HepG2 (cell line): ENCODE data around the gene PARVB. TPM values are rescaled to one million over a fixed set of nuclear protein-coding genes. Genes with fewer than 3 reads are reported as not detected.

Experiments used
- ATAC-seq: fragments of 200-7000 bp; cut with Tn5 transposase; 3 replicates; pipeline ENCODE4 v1.9.1; 2020; ENCODE audit warnings: mild to moderate bottlenecking, moderate library complexity
- BruUV-seq: library from RNA; stranded (reverse); fragments of 400-500 nt; replicated peaks from 2 replicates; lab custom pipeline; 2021; lab: Mats Ljungman, UMichigan
- CTCF ChIA-PET: fragments of 300-600 bp; formaldehyde crosslinking; extraction: SDS; loops from one replicate; lab custom pipeline; 2021; ENCODE audit warnings: low total read pairs, inconsistent platforms, low intra/inter-chr PET ratio; lab: Yijun Ruan, JAX
- POLR2A ChIA-PET: fragments of 350-600 bp; sonication (Branson Sonifier 250); formaldehyde crosslinking; loops from one replicate; lab custom pipeline; 2020; ENCODE audit warnings: antibody characterized with exemption, inconsistent platforms; lab: Yijun Ruan, JAX
- DNase-seq: peaks from one replicate; pipeline ENCODE4 v3.0.0-alpha.2; 2015; ENCODE audit warnings: low spot score
- FAIRE-seq: peaks from 3 replicates; lab custom pipeline; 2011; peaks lifted over from hg19 to GRCh38; lab: Jason Lieb, UNC
- H2AFZ ChIP-seq: one replicate; pipeline ENCODE4 v1.6.1; 2011; ENCODE audit warnings: low read length, inconsistent platforms
- H3K27ac ChIP-seq: fragments of 300-600 bp; 3 replicates; pipeline ENCODE4 v1.8.0; 2011; ENCODE audit warnings: mixed run types, mild to moderate bottlenecking, mixed read lengths, low read length, inconsistent platforms; ENCODE audit not compliant: insufficient read depth; ENCODE audit errors: extremely low read length
- H3K27me3 ChIP-seq, 2 experiments: fragments of 200-600 bp in 1 of 2; 2 replicates in 1 of 2; 3 replicates in 1 of 2; pipeline versions ENCODE4 v1.6.0 to v1.8.0; 2011; ENCODE audit warnings: low read length in 2 of 2, mild to moderate bottlenecking in 2 of 2, moderate library complexity in 2 of 2, inconsistent platforms in 1 of 2; ENCODE audit not compliant: insufficient read depth in 2 of 2, control insufficient read depth in 1 of 2
- H3K36me3 ChIP-seq, 2 experiments: fragments of 200-600 bp in 1 of 2; replicated peaks in 1 of 2; 2 replicates in 1 of 2; 3 replicates in 1 of 2; pipeline versions ENCODE4 v1.5.1 to v1.8.0; 2011; ENCODE audit warnings: low read length in 2 of 2, inconsistent platforms in 1 of 2; ENCODE audit not compliant: insufficient read depth in 2 of 2, control insufficient read depth in 1 of 2
- H3K4me1 ChIP-seq: 2 replicates; pipeline ENCODE4 v1.5.1; 2012; ENCODE audit warnings: low read length, inconsistent platforms; ENCODE audit not compliant: insufficient read depth
- H3K4me2 ChIP-seq: 2 replicates; pipeline ENCODE4 v1.6.0; 2011; ENCODE audit warnings: low read depth, low read length, inconsistent platforms
- H3K4me3 ChIP-seq, 3 experiments: fragments of 200-600 bp in 1 of 3; sonication (generic), shearing (Covaris generic) in 1 of 3; replicated peaks in 1 of 3; 2 replicates each; pipeline ENCODE4 v1.5.1; 2011 to 2016; ENCODE audit warnings: low read length in 3 of 3, inconsistent platforms in 2 of 3, low read depth in 2 of 3, mild to moderate bottlenecking in 2 of 3, control low read depth in 1 of 3, mixed read lengths in 1 of 3; ENCODE audit not compliant: insufficient read depth in 1 of 3
- H3K79me2 ChIP-seq: one replicate; pipeline ENCODE4 v1.6.1; 2011; ENCODE audit warnings: low read length, inconsistent platforms; ENCODE audit not compliant: insufficient read depth
- H3K9ac ChIP-seq: 2 replicates; pipeline ENCODE4 v1.6.0; 2011; ENCODE audit warnings: mild to moderate bottlenecking, low read depth, low read length, inconsistent platforms; ENCODE audit not compliant: insufficient read depth
- H3K9me3 ChIP-seq: 2 replicates; pipeline ENCODE4 v1.5.1; 2012; ENCODE audit warnings: mild to moderate bottlenecking, low read length
- H4K20me1 ChIP-seq: 2 replicates; pipeline ENCODE4 v1.6.0; 2011; ENCODE audit warnings: inconsistent platforms, mild to moderate bottlenecking, low read length, moderate library complexity; ENCODE audit not compliant: insufficient read depth
- ARID2 ChIP-seq: sonication (generic); formaldehyde crosslinking; IDR thresholded peaks from 2 replicates; pipeline ENCODE4 v1.8.1; 2022; ENCODE audit warnings: mild to moderate bottlenecking, missing genetic modification reagents, borderline replicate concordance
- BORCS8-MEF2B ChIP-seq: sonication (generic); formaldehyde crosslinking; IDR thresholded peaks from 2 replicates; pipeline ENCODE4 v1.8.0; 2022; ENCODE audit warnings: mild to moderate bottlenecking, missing genetic modification reagents
- HNRNPH1 ChIP-seq: fragments of 200-400 bp; formaldehyde crosslinking; optimal IDR thresholded peaks from 2 replicates; pipeline ENCODE3; 2017; ENCODE audit warnings: mild to moderate bottlenecking, low read depth, low read length
- ISX ChIP-seq: sonication (generic); formaldehyde crosslinking; conservative IDR thresholded peaks from 2 replicates; pipeline ENCODE4 v1.5.0; 2020; ENCODE audit warnings: missing genetic modification reagents
- POLR2AphosphoS2 ChIP-seq: IDR thresholded peaks from 2 replicates; pipeline ENCODE4 v1.6.1; 2011; ENCODE audit warnings: low read depth, low read length, improper control_type of control experiment
- RAD51 ChIP-seq: fragments of 450-650 bp; IDR thresholded peaks from 2 replicates; pipeline ENCODE4 v1.6.1; 2016; ENCODE audit warnings: borderline replicate concordance
- RARA ChIP-seq: IDR thresholded peaks from 2 replicates; pipeline ENCODE4 v1.6.1; 2016; ENCODE audit warnings: missing genetic modification reagents, missing compliant biosample characterization
- TAF15 ChIP-seq: fragments of 200-400 bp; formaldehyde crosslinking; IDR thresholded peaks from one replicate; pipeline ENCODE4 v1.6.1; 2018; ENCODE audit warnings: mild to moderate bottlenecking, low read depth, low read length; ENCODE audit not compliant: poor library complexity, severe bottlenecking
- TCF12 ChIP-seq, 2 experiments: fragments of 450-650 bp in 1 of 2; sonication (generic) in 1 of 2; formaldehyde crosslinking in 1 of 2; IDR thresholded peaks; 2 replicates each; pipeline versions ENCODE4 v1.6.1 to v1.8.0; 2017 to 2022; ENCODE audit warnings: antibody characterized with exemption in 1 of 2, mild to moderate bottlenecking in 1 of 2, missing genetic modification reagents in 1 of 2, moderate library complexity in 1 of 2
- TEAD2 ChIP-seq: sonication (generic); formaldehyde crosslinking; IDR thresholded peaks from 2 replicates; pipeline ENCODE4 v1.9.0; 2021; ENCODE audit warnings: missing genetic modification reagents
- ZBTB20 ChIP-seq: sonication (generic); formaldehyde crosslinking; IDR thresholded peaks from 2 replicates; pipeline ENCODE4 v1.8.1; 2023; ENCODE audit warnings: missing genetic modification reagents, low read depth, mild to moderate bottlenecking, borderline replicate concordance
- ZBTB42 ChIP-seq: sonication (generic); formaldehyde crosslinking; IDR thresholded peaks from 2 replicates; pipeline ENCODE4 v1.5.0; 2020; ENCODE audit warnings: mild to moderate bottlenecking, missing genetic modification reagents
- ZNF691 ChIP-seq: sonication (generic); formaldehyde crosslinking; IDR thresholded peaks from 2 replicates; pipeline ENCODE4 v1.4.0; 2020; ENCODE audit warnings: missing genetic modification reagents, low read depth, mild to moderate bottlenecking, borderline replicate concordance
- ZNF724P ChIP-seq: sonication (generic); formaldehyde crosslinking; IDR thresholded peaks from 2 replicates; pipeline ENCODE4 v1.8.0; 2022; ENCODE audit warnings: missing genetic modification reagents, borderline replicate concordance
- ZNF781 ChIP-seq: sonication (generic); formaldehyde crosslinking; IDR thresholded peaks from 2 replicates; pipeline ENCODE4 v1.5.1; 2020; ENCODE audit warnings: borderline replicate concordance, mild to moderate bottlenecking, missing genetic modification reagents; ENCODE audit errors: not compliant biosample characterization
- WGBS: methylation state at CpG from one replicate; pipeline ENCODE4 v1.1.6; 2017; ENCODE audit warnings: low lambda C conversion rate; 5-methylcytosine and 5-hydroxymethylcytosine counted together
- in situ Hi-C: cut with HindIII; loops from 2 replicates; pipeline ENCODE4 v1.10.0; 2017; ENCODE audit warnings: low pct_unique_long_range_greater_than_20kb; ENCODE audit not compliant: extremely low pct_ligation_motif_present
- intact Hi-C: fragments of 100-400 bp; cut with micrococcal nuclease; formaldehyde crosslinking; loops from one replicate; pipeline ENCODE4 v1.10.0; 2022; ENCODE audit not compliant: unreplicated experiment
- polyA plus RNA-seq, 8 experiments: library from polyadenylated mRNA; depleted of rRNA in 3 of 8; stranded (reverse) in 7 of 8; unstranded in 1 of 8; fragments of >200 nt; fragmentation: Illumina TruSeq in 4 of 8; extraction: Trizol in 4 of 8; gene quantifications; 2 replicates each; pipeline versions ENCODE4 v1.2.1 to v1.2.3, GENCODE V29; 2011 to 2016; ENCODE audit warnings: low read depth in 4 of 8, missing spikeins in 1 of 8, mixed read lengths in 1 of 8; ENCODE audit not compliant: insufficient read depth in 1 of 8
- total RNA-seq, 5 experiments: library from RNA; depleted of rRNA; stranded (reverse); fragments of >200 nt; fragmentation: Illumina TruSeq; extraction: Trizol; gene quantifications; 2 replicates each; pipeline ENCODE4 v1.2.3, GENCODE V29; 2016; ENCODE audit warnings: low read depth in 1 of 5
- TF ChIP-seq, protein P1 (sequence below): sonication (generic); formaldehyde crosslinking; IDR thresholded peaks from 2 replicates; pipeline ENCODE4 v1.4.0; 2020; ENCODE audit warnings: missing genetic modification reagents

The PARVB gene
- total and polyA plus RNA-seq, 2 of the 13 experiments (the other 11 are each of a cell fraction or from before 2014, with no cell fraction given) = 0.11 to 0.15 TPM

DNA sequence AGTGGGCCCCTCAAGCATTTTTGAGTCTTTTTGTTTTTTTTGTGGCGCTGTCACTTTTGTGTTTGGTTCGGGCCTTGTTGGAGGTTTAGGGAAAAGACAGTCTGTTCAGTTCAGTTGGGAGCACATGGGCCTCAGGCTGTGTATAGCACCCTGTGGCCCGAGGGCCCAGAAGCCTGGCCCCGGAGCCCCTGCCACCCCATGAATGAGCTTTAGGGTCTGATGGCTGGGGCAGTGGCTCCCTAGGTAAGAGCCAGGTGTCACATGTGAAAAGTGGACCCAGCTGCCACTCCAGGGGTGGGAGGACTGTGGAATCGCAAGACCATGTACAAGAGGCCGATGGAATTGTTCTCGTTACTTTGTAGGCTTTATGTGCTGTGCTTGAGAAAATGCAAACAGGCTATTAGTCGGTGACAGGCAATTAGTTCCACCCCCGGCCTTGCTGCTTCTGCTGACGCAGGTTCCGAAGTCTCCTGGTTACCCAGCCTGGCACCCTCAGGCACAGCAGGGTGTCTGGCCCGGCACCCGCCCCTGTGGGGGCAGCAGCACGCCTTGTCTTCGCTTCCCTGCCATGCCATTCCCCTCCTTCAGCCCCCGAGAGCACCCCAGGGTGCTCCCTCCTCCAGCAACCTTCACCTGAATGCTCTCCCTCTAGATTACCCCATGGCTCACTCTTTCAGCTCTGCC, 118.5 kb downstream of the PARVB start:
- Histone ChIP-seq H3K79me2 (no peaks in the 10 kb centered on the region), H3K4me2 (no peak overlapping the region), H3K4me1 (no peaks in the 10 kb centered on the region), H3K27me3 (0 out of 5 replicates have a peak, but pooled peaks cover 0 to 2% of the 10 kb centered on the region in 2 experiments), H3K9me3 (peaks cover 7% of the 10 kb centered on the region), H3K9ac (no peak overlapping the region), H3K27ac (no peak overlapping the region), H4K20me1 (no peaks in the 10 kb centered on the region), H3K4me3 (no peak overlapping the region)
- DNase-seq (no peak), ATAC-seq (no peak), FAIRE-seq (no peak)
- 19% methylated on average over 6 of the region's 16 CpGs for WGBS
- no TSS peak for BruUV-seq
- intact Hi-C loops = no loop called here
- ChIA-PET POLR2A (no interaction called here), CTCF (no interaction called here)
- in situ Hi-C loops = no loop called here
- TF ChIP-seq RARA (CRISPR knock-in tag) = no peak
- no peak for TF ChIP-seq ARID2 (CRISPR knock-in tag)
- no peak for TF ChIP-seq ISX
- no peak for TF ChIP-seq BORCS8-MEF2B (CRISPR knock-in tag)
- no peak for TF ChIP-seq POLR2AphosphoS2
- no peak for TF ChIP-seq ZNF691 (CRISPR knock-in tag)
- TF ChIP-seq ZNF724P = no peak
- TF ChIP-seq ZBTB42 (CRISPR knock-in tag) = no peak
- no peak for TF ChIP-seq RAD51
- TF ChIP-seq TEAD2 (CRISPR knock-in tag) = no peak
- no peak for TF ChIP-seq HNRNPH1
- TF ChIP-seq ZNF781 = no peak
- no peak for TF ChIP-seq ZBTB20
- no peak for TF ChIP-seq TAF15
- no peak for TF ChIP-seq TCF12 (IDR thresholded peaks at IDR 0.05)
- no peak for TF ChIP-seq TCF12 (CRISPR knock-in tag; IDR thresholded peaks at IDR 0.05)
- TF ChIP-seq, protein P1, sequence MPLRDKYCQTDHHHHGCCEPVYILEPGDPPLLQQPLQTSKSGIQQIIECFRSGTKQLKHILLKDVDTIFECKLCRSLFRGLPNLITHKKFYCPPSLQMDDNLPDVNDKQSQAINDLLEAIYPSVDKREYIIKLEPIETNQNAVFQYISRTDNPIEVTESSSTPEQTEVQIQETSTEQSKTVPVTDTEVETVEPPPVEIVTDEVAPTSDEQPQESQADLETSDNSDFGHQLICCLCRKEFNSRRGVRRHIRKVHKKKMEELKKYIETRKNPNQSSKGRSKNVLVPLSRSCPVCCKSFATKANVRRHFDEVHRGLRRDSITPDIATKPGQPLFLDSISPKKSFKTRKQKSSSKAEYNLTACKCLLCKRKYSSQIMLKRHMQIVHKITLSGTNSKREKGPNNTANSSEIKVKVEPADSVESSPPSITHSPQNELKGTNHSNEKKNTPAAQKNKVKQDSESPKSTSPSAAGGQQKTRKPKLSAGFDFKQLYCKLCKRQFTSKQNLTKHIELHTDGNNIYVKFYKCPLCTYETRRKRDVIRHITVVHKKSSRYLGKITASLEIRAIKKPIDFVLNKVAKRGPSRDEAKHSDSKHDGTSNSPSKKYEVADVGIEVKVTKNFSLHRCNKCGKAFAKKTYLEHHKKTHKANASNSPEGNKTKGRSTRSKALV = no peak
- TF ChIP-seq, all 625 proteins: peak for 0
- Histone ChIP-seq H3K36me3 (no peaks in the 10 kb centered on the region), H2AFZ (no peak overlapping the region)
